Activated CD8-positive, alpha-beta T cell treated with anti-CD3 and anti-CD28 coated beads, Interleukin-2, amount 10 ng/mL, durations not matched to agents 7 days and 5 days (primary cell): ENCODE data around the gene CHKB. TPM values are rescaled to one million over a fixed set of nuclear protein-coding genes. Genes with fewer than 3 reads are reported as not detected.

ENCODE experiments used
- total RNA-seq, 2 experiments: library from RNA; stranded (reverse); gene quantifications; one replicate each; pipeline ENCODE4 v1.2.3, GENCODE V29; 2021

Gene CHKB
- total RNA-seq, 2 experiments from 2014 or later, result 98.9 to 101 TPM

Other genes starting within 250 kb of the CHKB start
- 10 to 100 TPM; 62.1 to 64.9 TPM for gene PPP6R2, start 239.5 kb downstream of the CHKB start, total RNA-seq
- 100 to 1,000 TPM; 177 to 183 TPM for gene SBF1, start 107.8 kb downstream of the CHKB start, total RNA-seq
- 1 to 10 TPM; 4.1 to 4.2 TPM for gene ADM2, start 101.3 kb downstream of the CHKB start, total RNA-seq
- gene MIOX, start 96.0 kb downstream of the CHKB start, total RNA-seq, result under 1 TPM in 1 of 2 experiments, not detected in 1; 0.40 TPM
- 100 to 1,000 TPM; 119 to 132 TPM for gene LMF2, start 75.1 kb downstream of the CHKB start, total RNA-seq
- 100 to 1,000 TPM; 146 to 150 TPM for gene NCAPH2, start 74.6 kb downstream of the CHKB start, total RNA-seq
- 10 to 100 TPM; 11.7 to 13.9 TPM for gene SCO2, start 57.3 kb downstream of the CHKB start, total RNA-seq
- gene TYMP, start 52.8 kb downstream of the CHKB start, total RNA-seq, result 10 to 100 TPM; 71.8 to 76.6 TPM
- 10 to 100 TPM; 10.6 to 12.0 TPM for gene KLHDC7B, start 37.0 kb downstream of the CHKB start, total RNA-seq
- gene SYCE3, start 19.9 kb downstream of the CHKB start, total RNA-seq, result not detected
- gene CPT1B, start 4.4 kb downstream of the CHKB start, total RNA-seq, result 10 to 100 TPM; 77.4 to 80.9 TPM
- gene MAPK8IP2, start 17.9 kb upstream of the CHKB start, total RNA-seq, result under 1 TPM; 0.29 to 0.31 TPM
- gene ARSA, start 45.3 kb upstream of the CHKB start, total RNA-seq, result 10 to 100 TPM; 28.8 to 35.1 TPM
- gene SHANK3, start 90.0 kb upstream of the CHKB start, total RNA-seq, result under 1 TPM in 1 of 2 experiments, not detected in 1; 0.05 TPM
- not detected for gene ACR, start 155.4 kb upstream of the CHKB start, total RNA-seq
- gene RABL2B, start 200.8 kb upstream of the CHKB start, total RNA-seq, result 10 to 100 TPM; 22.0 to 23.3 TPM